H1 (cell line): ENCODE results near the gene DSTYK. TPM values are rescaled to one million over a fixed set of nuclear protein-coding genes. Genes with fewer than 3 reads are reported as not detected.

Experiments used
- CTCF ChIA-PET: fragments of 300-600 bp; sonication (Branson Sonifier 250); formaldehyde crosslinking; loops from one replicate; lab custom pipeline; 2021; ENCODE audit not compliant: partially characterized antibody; lab: Charles Lee
- POLR2A ChIA-PET: fragments of 300-600 bp; sonication (Branson Sonifier 250); formaldehyde crosslinking; loops from one replicate; lab custom pipeline; 2021; ENCODE audit warnings: inconsistent platforms; ENCODE audit not compliant: partially characterized antibody; lab: Charles Lee
- DNase-seq, 2 experiments: peaks; one replicate each; pipeline versions ENCODE4 v3.0.0 to v3.0.0-alpha.2; 2010 to 2022; ENCODE audit warnings: low spot score in 2 of 2, low read depth in 1 of 2, mixed read lengths in 1 of 2
- FAIRE-seq: peaks from 2 replicates; lab custom pipeline; 2011; peaks lifted over from hg19 to GRCh38; lab: Jason Lieb, UNC
- H2AFZ ChIP-seq: 2 replicates; pipeline ENCODE4 v1.8.1; 2012; ENCODE audit warnings: low read length, inconsistent platforms
- H2AK5ac ChIP-seq: 2 replicates; pipeline ENCODE4 v1.6.1; 2013; ENCODE audit warnings: low read depth, low read length
- H2BK120ac ChIP-seq: replicated peaks from 2 replicates; pipeline ENCODE3; 2013; ENCODE audit warnings: low read depth, low read length, inconsistent platforms
- H2BK12ac ChIP-seq: 2 replicates; pipeline ENCODE4 v1.6.1; 2013; ENCODE audit warnings: low read depth, low read length
- H2BK15ac ChIP-seq: 2 replicates; pipeline ENCODE4 v1.6.1; 2013; ENCODE audit warnings: low read length
- H2BK20ac ChIP-seq: 2 replicates; pipeline ENCODE4 v1.6.1; 2013; ENCODE audit warnings: low read length
- H2BK5ac ChIP-seq: 2 replicates; pipeline ENCODE4 v1.6.1; 2013; ENCODE audit warnings: low read depth, low read length
- H3K14ac ChIP-seq: 2 replicates; pipeline ENCODE4 v1.6.1; 2013; ENCODE audit warnings: inconsistent platforms; ENCODE audit not compliant: insufficient read length
- H3K18ac ChIP-seq: 2 replicates; pipeline ENCODE4 v1.6.1; 2013; ENCODE audit warnings: low read length; ENCODE audit errors: extremely low read depth
- H3K23ac ChIP-seq: 2 replicates; pipeline ENCODE4 v1.6.1; 2013; ENCODE audit warnings: inconsistent platforms; ENCODE audit not compliant: insufficient read length
- H3K23me2 ChIP-seq: 2 replicates; pipeline ENCODE4 v1.6.1; 2013; ENCODE audit warnings: low read depth, low read length
- H3K27ac ChIP-seq: 2 replicates; pipeline ENCODE4 v1.6.1; 2011; ENCODE audit warnings: low read depth, low read length, inconsistent platforms
- H3K27me3 ChIP-seq, 4 experiments: replicated peaks in 1 of 4; 1 replicate in 1 of 4; 2 replicates in 3 of 4; pipeline versions ENCODE4 v1.6.1 to v1.8.1; 2011 to 2013; ENCODE audit warnings: low read length in 3 of 4, mild to moderate bottlenecking in 3 of 4, inconsistent platforms in 2 of 4, mixed read lengths in 2 of 4, moderate library complexity in 1 of 4; ENCODE audit not compliant: control insufficient read depth in 3 of 4, insufficient read depth in 3 of 4; ENCODE audit errors: extremely low read depth in 1 of 4
- H3K36me3 ChIP-seq, 4 experiments: 2 replicates each; pipeline versions ENCODE4 v1.6.1 to v1.8.1; 2011 to 2013; ENCODE audit warnings: mild to moderate bottlenecking in 4 of 4, low read length in 3 of 4, moderate library complexity in 2 of 4, control low read depth in 1 of 4, inconsistent platforms in 1 of 4; ENCODE audit not compliant: insufficient read depth in 4 of 4, control insufficient read depth in 2 of 4
- H3K4ac ChIP-seq: replicated peaks from 2 replicates; pipeline ENCODE3; 2013; ENCODE audit warnings: low read length, low read depth, mixed read lengths, inconsistent platforms; ENCODE audit not compliant: insufficient read length
- H3K4me1 ChIP-seq, 4 experiments: replicated peaks in 1 of 4; 1 replicate in 1 of 4; 2 replicates in 3 of 4; pipeline versions ENCODE4 v1.6.1 to v1.8.1; 2011 to 2013; ENCODE audit warnings: low read length in 3 of 4, inconsistent platforms in 2 of 4, mixed read lengths in 1 of 4; ENCODE audit not compliant: insufficient read depth in 4 of 4, control insufficient read depth in 3 of 4
- H3K4me2 ChIP-seq, 2 experiments: 2 replicates each; pipeline versions ENCODE4 v1.6.1 to v1.8.1; 2011 to 2013; ENCODE audit warnings: low read depth in 2 of 2, low read length in 2 of 2, control low read depth in 1 of 2, inconsistent platforms in 1 of 2, mild to moderate bottlenecking in 1 of 2; ENCODE audit not compliant: insufficient read depth in 1 of 2
- H3K4me3 ChIP-seq, 4 experiments: fragments of 200-600, 300-600 bp in 1 of 4; sonication (generic), shearing (Covaris generic), sonication (Bioruptor Twin) in 1 of 4; 2 replicates each; pipeline versions ENCODE4 v1.5.1 to v1.8.1; 2011 to 2016; ENCODE audit warnings: low read length in 4 of 4, low read depth in 3 of 4, control low read depth in 2 of 4, inconsistent platforms in 2 of 4, mild to moderate bottlenecking in 2 of 4, mixed read lengths in 1 of 4, moderate library complexity in 1 of 4; ENCODE audit not compliant: insufficient read depth in 2 of 4; ENCODE audit errors: extremely low read depth in 1 of 4
- H3K56ac ChIP-seq: replicated peaks from 2 replicates; pipeline ENCODE3; 2013; ENCODE audit warnings: low read depth, mild to moderate bottlenecking, mixed read lengths, low read length, inconsistent platforms; ENCODE audit not compliant: insufficient read length
- H3K79me1 ChIP-seq: 2 replicates; pipeline ENCODE4 v1.6.1; 2013; ENCODE audit warnings: low read depth, low read length, control low read depth
- H3K79me2 ChIP-seq, 2 experiments: 2 replicates each; pipeline versions ENCODE4 v1.6.1 to v1.8.1; 2012 to 2013; ENCODE audit warnings: low read length in 2 of 2, mild to moderate bottlenecking in 2 of 2, inconsistent platforms in 1 of 2; ENCODE audit not compliant: insufficient read depth in 2 of 2, control insufficient read depth in 1 of 2
- H3K9ac ChIP-seq, 4 experiments: replicated peaks in 1 of 4; 1 replicate in 1 of 4; 2 replicates in 3 of 4; pipeline versions ENCODE4 v1.6.1 to v1.8.1; 2011 to 2013; ENCODE audit warnings: low read depth in 3 of 4, low read length in 3 of 4, control low read depth in 2 of 4, mild to moderate bottlenecking in 2 of 4, moderate library complexity in 2 of 4, inconsistent platforms in 1 of 4; ENCODE audit errors: extremely low read depth in 1 of 4
- H3K9me3 ChIP-seq, 2 experiments: 2 replicates each; pipeline versions ENCODE4 v1.6.1 to v1.8.1; 2012 to 2013; ENCODE audit warnings: mild to moderate bottlenecking in 2 of 2, moderate library complexity in 2 of 2, control low read depth in 1 of 2, inconsistent platforms in 1 of 2, low read depth in 1 of 2, low read length in 1 of 2, mixed read lengths in 1 of 2; ENCODE audit not compliant: insufficient read depth in 2 of 2
- H4K20me1 ChIP-seq, 2 experiments: replicated peaks in 1 of 2; 2 replicates each; pipeline versions ENCODE3 to v1.8.1; 2011 to 2013; ENCODE audit warnings: inconsistent platforms in 2 of 2, low read length in 2 of 2, mild to moderate bottlenecking in 1 of 2; ENCODE audit not compliant: insufficient read depth in 2 of 2, control insufficient read depth in 1 of 2
- H4K5ac ChIP-seq: 2 replicates; pipeline ENCODE4 v1.6.1; 2013; ENCODE audit warnings: low read length, low read depth, mixed read lengths, inconsistent platforms; ENCODE audit not compliant: insufficient read length
- H4K8ac ChIP-seq: 2 replicates; pipeline ENCODE4 v1.8.0; 2013; ENCODE audit warnings: mild to moderate bottlenecking, moderate library complexity, low read length, inconsistent platforms; ENCODE audit not compliant: insufficient read depth; ENCODE audit errors: extremely low read depth
- H4K91ac ChIP-seq: replicated peaks from 2 replicates; pipeline ENCODE3; 2013; ENCODE audit warnings: low read length, mixed read lengths, inconsistent platforms; ENCODE audit not compliant: insufficient read length
- CREB1 ChIP-seq: IDR thresholded peaks from 2 replicates; pipeline ENCODE4 v1.6.1; 2012; ENCODE audit warnings: inconsistent platforms
- CTCF ChIP-seq, 3 experiments: IDR thresholded peaks; 1 replicate in 2 of 3; 2 replicates in 1 of 3; pipeline versions ENCODE4 v1.5.1 to v1.6.1; 2011; ENCODE audit warnings: low read length in 3 of 3, mild to moderate bottlenecking in 3 of 3, inconsistent platforms in 2 of 3, low read depth in 1 of 3, moderate library complexity in 1 of 3; ENCODE audit not compliant: insufficient read depth in 1 of 3; ENCODE audit errors: control extremely low read depth in 1 of 3
- JUN ChIP-seq: IDR thresholded peaks from 2 replicates; pipeline ENCODE4 v1.6.1; 2011; ENCODE audit warnings: low read depth, mild to moderate bottlenecking, improper control_type of control experiment, low read length
- RAD21 ChIP-seq, 2 experiments: IDR thresholded peaks in 1 of 2; conservative IDR thresholded peaks in 1 of 2; 2 replicates each; pipeline ENCODE4 v1.6.1; 2011; ENCODE audit warnings: low read depth in 2 of 2, low read length in 2 of 2, improper control_type of control experiment in 1 of 2, inconsistent platforms in 1 of 2, mild to moderate bottlenecking in 1 of 2, moderate library complexity in 1 of 2
- SIRT6 ChIP-seq: IDR thresholded peaks from one replicate; pipeline ENCODE4 v1.7.1; 2012; ENCODE audit warnings: low read length, inconsistent platforms
- WGBS, 2 experiments: shearing (Covaris generic) in 1 of 2; methylation state at CpG; one replicate each; pipeline versions ENCODE4 v1.1.6 to v1.1.7; 2013 to 2015; ENCODE audit warnings: low lambda C conversion rate in 2 of 2, mixed read lengths in 2 of 2, inconsistent platforms in 1 of 2, low coverage in 1 of 2, missing lambda C conversion rate in 1 of 2; ENCODE audit not compliant: insufficient replicate concordance in 2 of 2, insufficient coverage in 1 of 2, insufficient read length in 1 of 2; ENCODE audit errors: extremely low coverage in 1 of 2, missing lambda C conversion rate in 1 of 2; 5-methylcytosine and 5-hydroxymethylcytosine counted together
- polyA plus RNA-seq, 7 experiments: library from polyadenylated mRNA; depleted of rRNA in 3 of 7; stranded (reverse) in 5 of 7; unstranded in 2 of 7; fragments of >200 nt in 5 of 7; fragments of 200-250 nt in 2 of 7; gene quantifications; 1 replicate in 5 of 7; 2 replicates in 1 of 7; 4 replicates in 1 of 7; pipeline versions ENCODE4 v1.2.1 to v1.2.3, GENCODE V29; 2011 to 2013; ENCODE audit warnings: missing spikeins in 2 of 7, mixed read lengths in 2 of 7
- total RNA-seq: library from RNA; stranded (reverse); fragmentation: NEBNext Ultra II Directional; extraction: Animal tissue kit (Norgen Biotek cat#: 25700); gene quantifications from 2 replicates; pipeline ENCODE4 v1.2.1, GENCODE V29; 2021

The DSTYK gene
- total and polyA plus RNA-seq, 2 of the 8 experiments (the other 6 are each of a cell fraction or from before 2014, with no cell fraction given) = 2.7 to 8.5 TPM

GRCh38 chr1:205141236-205142101 lies 70.0 kb downstream of the DSTYK start:
- Histone ChIP-seq H4K5ac (no peak overlapping the region), H4K8ac (no peak overlapping the region), H3K79me1 (no peaks in the 10 kb centered on the region), H3K36me3 (no peaks in the 10 kb centered on the region), H2BK5ac (no peak overlapping the region), H3K9me3 (peaks cover 0 to 2% of the 10 kb centered on the region in 2 experiments; a peak in 1 of 4 replicates), H3K18ac (no peak overlapping the region), H3K27ac (no peak overlapping the region), H3K27me3 (no peaks in the 10 kb centered on the region), H4K91ac (no peak overlapping the region), H3K4me3 (no peak overlapping the region), H2BK15ac (0 out of 2 replicates have a peak overlapping the region, but pooled peaks have one; percentile 50), H2AK5ac (0 out of 2 replicates have a peak overlapping the region, but pooled peaks have one; percentile 5), H2BK120ac (no peak overlapping the region), H3K4me1 (peaks cover 0 to 3% (median 1%) of the 10 kb centered on the region in 4 experiments; a peak in 2 of 7 replicates), H2AFZ (no peak overlapping the region), H2BK20ac (no peak overlapping the region; the same call in 1 of the 2 replicates), H3K79me2 (no peaks in the 10 kb centered on the region), H3K56ac (no peak overlapping the region), H3K4ac (no peak overlapping the region), H3K9ac (no peak overlapping the region), H2BK12ac (no peak overlapping the region), H4K20me1 (peaks cover 0 to 1% of the 10 kb centered on the region in 2 experiments), H3K4me2 (no peak overlapping the region), H3K23me2 (no peaks in the 10 kb centered on the region), H3K23ac (no peak overlapping the region), H3K14ac (no peak overlapping the region)
- CTCF ChIA-PET = interaction anchor here (0.7 to 4.5 kb wide), 56 partner anchors 8 to 261 kb away, joined by 3 to 46 read pairs (median 4); partner anchors contain the start of genes RBBP5, TMCC2 and TMEM81
- WGBS, 2 experiments = 53% methylated on average over 12 of the region's 12 CpGs; no CpG with 5 or more reads in 1 of the 2 experiments
- TF ChIP-seq SIRT6 (no peak), CTCF (IDR thresholded peaks at IDR 0.05; ENCODE audit: control extremely low read depth in 1 of 3, insufficient read depth in 1 of 3, low read depth in 1 of 3, low read length in 3 of 3) (peak; percentile 17 to 83 (median 79)), JUN (no peak), CREB1 (0 out of 2 replicates have a peak, but pooled peaks have one; percentile 11), RAD21 (IDR thresholded peaks at IDR 0.05 in 1 of 2, conservative IDR thresholded peaks at IDR 0.05 in 1 of 2; ENCODE audit: low read depth in 2 of 2, low read length in 2 of 2) (peak; percentile 61 to 71)
- peak; percentile 57 to 87 for DNase-seq
- peak; percentile 39 for FAIRE-seq
- POLR2A ChIA-PET = interaction anchor here (0.9 to 1.6 kb wide), 5 partner anchors 17 to 104 kb away, joined by 3 to 6 read pairs (median 3); partner anchors contain the start of gene RBBP5
